K562 (cell line): Measurements from ENCODE around the gene PRRC2B. TPM values are rescaled to one million over a fixed set of nuclear protein-coding genes. Genes with fewer than 3 reads are reported as not detected.

ENCODE experiments used
- ATAC-seq: fragments of 200-7000 bp; cut with Tn5 transposase; 3 replicates; pipeline ENCODE4 v1.9.1; 2020; ENCODE audit warnings: moderate library complexity
- BruUV-seq: library from RNA; stranded (reverse); fragments of 400-500 nt; replicated peaks from 2 replicates; lab custom pipeline; 2021; lab: Mats Ljungman, UMichigan
- CTCF ChIA-PET: fragments of 300-600 bp; formaldehyde crosslinking; extraction: SDS; loops from one replicate; lab custom pipeline; 2021; ENCODE audit warnings: low intra/inter-chr PET ratio; lab: Yijun Ruan, JAX
- POLR2A ChIA-PET: fragments of 300-600, 350-650 bp; sonication (Branson Sonifier 250); formaldehyde crosslinking; extraction: SDS; loops from one replicate; lab custom pipeline; 2021; ENCODE audit warnings: antibody characterized with exemption, inconsistent platforms; lab: Yijun Ruan, JAX
- DNase-seq, 4 experiments: peaks; one replicate each; pipeline versions ENCODE4 v3.0.0 to v3.0.0-alpha.2; 2011 to 2018; ENCODE audit warnings: low spot score in 3 of 4, mixed read lengths in 3 of 4; ENCODE audit errors: extremely low read depth in 1 of 4
- FAIRE-seq: peaks from 2 replicates; lab custom pipeline; 2011; peaks lifted over from hg19 to GRCh38; lab: Jason Lieb, UNC
- H2AFZ ChIP-seq: 2 replicates; pipeline ENCODE4 v1.6.0; 2011; ENCODE audit warnings: low read depth, low read length, control low read depth, inconsistent platforms
- H3K27ac ChIP-seq: fragments of 200-600 bp; 3 replicates; pipeline ENCODE4 v1.8.0; 2011; ENCODE audit warnings: low read depth, mild to moderate bottlenecking, control low read depth, inconsistent platforms, low read length, moderate library complexity, mixed read lengths; ENCODE audit errors: extremely low read depth
- H3K27me3 ChIP-seq, 2 experiments: fragments of 300-600 bp in 1 of 2; 2 replicates in 1 of 2; 3 replicates in 1 of 2; pipeline versions ENCODE4 v1.6.0 to v1.8.0; 2011; ENCODE audit warnings: inconsistent platforms in 2 of 2, low read length in 2 of 2, mild to moderate bottlenecking in 1 of 2, mixed read lengths in 1 of 2, moderate library complexity in 1 of 2; ENCODE audit not compliant: control insufficient read depth in 2 of 2, insufficient read depth in 2 of 2
- H3K36me3 ChIP-seq: fragments of 300-600 bp; 3 replicates; pipeline ENCODE4 v1.8.0; 2011; ENCODE audit warnings: mild to moderate bottlenecking, low read length, inconsistent platforms; ENCODE audit not compliant: control insufficient read depth, insufficient read depth
- H3K4me1 ChIP-seq, 2 experiments: fragments of 200-600 bp in 1 of 2; replicated peaks in 1 of 2; 2 replicates in 1 of 2; 3 replicates in 1 of 2; pipeline versions ENCODE4 v1.5.1 to v1.8.0; 2011; ENCODE audit warnings: inconsistent platforms in 2 of 2, low read length in 2 of 2, mild to moderate bottlenecking in 1 of 2, mixed read lengths in 1 of 2, moderate library complexity in 1 of 2; ENCODE audit not compliant: control insufficient read depth in 2 of 2, insufficient read depth in 2 of 2
- H3K4me2 ChIP-seq: 2 replicates; pipeline ENCODE4 v1.6.1; 2011; ENCODE audit warnings: low read length, control low read depth, inconsistent platforms, mixed read lengths; ENCODE audit not compliant: insufficient read depth
- H3K4me3 ChIP-seq: fragments of 200-600 bp; sonication (generic), shearing (Covaris generic); 2 replicates; pipeline ENCODE4 v1.5.1; 2016; ENCODE audit warnings: control low read depth, inconsistent platforms
- H3K79me2 ChIP-seq: fragments of 200-600 bp; 3 replicates; pipeline ENCODE4 v1.8.0; 2011; ENCODE audit warnings: low read length, inconsistent platforms; ENCODE audit not compliant: control insufficient read depth, insufficient read depth
- H3K9ac ChIP-seq, 2 experiments: 2 replicates each; pipeline versions ENCODE4 v1.6.0 to v1.6.1; 2011; ENCODE audit warnings: low read depth in 2 of 2, low read length in 2 of 2, control low read depth in 1 of 2, inconsistent platforms in 1 of 2, mild to moderate bottlenecking in 1 of 2, mixed read lengths in 1 of 2; ENCODE audit not compliant: insufficient read depth in 1 of 2
- H3K9me1 ChIP-seq: one replicate; pipeline ENCODE4 v1.6.0; 2011; ENCODE audit warnings: inconsistent platforms, mild to moderate bottlenecking, low read length, moderate library complexity; ENCODE audit not compliant: control insufficient read depth, insufficient read depth
- H3K9me3 ChIP-seq: replicated peaks from 2 replicates; pipeline ENCODE4 v1.5.1; 2011; ENCODE audit warnings: low read depth, low read length, inconsistent platforms; ENCODE audit not compliant: control insufficient read depth, insufficient read depth
- H4K20me1 ChIP-seq: replicated peaks from 2 replicates; pipeline ENCODE4 v1.6.1; 2011; ENCODE audit warnings: low read length, inconsistent platforms, mixed read lengths; ENCODE audit not compliant: control insufficient read depth, insufficient read depth
- AFF4 ChIP-seq: sonication (generic); formaldehyde crosslinking; IDR thresholded peaks from 2 replicates; pipeline ENCODE4 v1.8.0; 2023; ENCODE audit warnings: mild to moderate bottlenecking, missing genetic modification reagents
- ILF3 ChIP-seq: fragments of 450-650 bp; IDR thresholded peaks from 2 replicates; pipeline ENCODE4 v1.6.1; 2018; ENCODE audit warnings: antibody characterized with exemption, mild to moderate bottlenecking, moderate library complexity, borderline replicate concordance
- POLR2G ChIP-seq: fragments of 200-400 bp; formaldehyde crosslinking; IDR thresholded peaks from 2 replicates; pipeline ENCODE4 v1.6.1; 2017; ENCODE audit warnings: low read depth, mild to moderate bottlenecking, antibody characterized with exemption, low read length, moderate library complexity
- PRDM10 ChIP-seq: fragments of 450-650 bp; IDR thresholded peaks from 2 replicates; pipeline ENCODE4 v1.6.1; 2018; ENCODE audit not compliant: partially characterized antibody
- TBP ChIP-seq: optimal IDR thresholded peaks from 2 replicates; pipeline ENCODE3; 2011; ENCODE audit warnings: low read depth, low read length, improper control_type of control experiment
- ZNF830 ChIP-seq: fragments of 250-450 bp; sonication (Bioruptor Pico); IDR thresholded peaks from 2 replicates; pipeline ENCODE4 v1.5.0; 2021; ENCODE audit warnings: mild to moderate bottlenecking
- WGBS: fragments of 100-300 bp; shearing (Covaris generic); methylation state at CpG from one replicate; pipeline ENCODE4 v1.1.6; 2016; ENCODE audit warnings: low coverage, mixed read lengths; ENCODE audit not compliant: insufficient coverage; ENCODE audit errors: missing lambda C conversion rate; 5-methylcytosine and 5-hydroxymethylcytosine counted together
- in situ Hi-C: fragments of 300-500 bp; cut with MboI; formaldehyde crosslinking; loops from 4 replicates; pipeline ENCODE4 v1.15.0; 2018; ENCODE audit warnings: inconsistent platforms, mixed read lengths
- intact Hi-C: fragments of 100-400 bp; cut with micrococcal nuclease; formaldehyde crosslinking; loops from 2 replicates; pipeline ENCODE4 v1.14.2; 2022
- polyA plus RNA-seq, 8 experiments: library from polyadenylated mRNA; depleted of rRNA in 4 of 8; stranded (reverse) in 5 of 8; unstranded in 3 of 8; fragments of >200 nt; fragmentation: Nextera tagmentation in 2 of 8; fragmentation: Illumina TruSeq in 1 of 8; extraction: Ambion mirVana in 2 of 8; extraction: Trizol in 1 of 8; gene quantifications; 2 replicates each; pipeline versions ENCODE4 v1.2.1 to v1.2.3, GENCODE V29; 2011 to 2014; ENCODE audit warnings: inconsistent platforms in 1 of 8, missing spikeins in 1 of 8
- total RNA-seq, 7 experiments: library from RNA; depleted of rRNA in 6 of 7; stranded (reverse); fragments of >200 nt in 6 of 7; fragmentation: Illumina TruSeq in 2 of 7; extraction: Trizol in 2 of 7; gene quantifications; 2 replicates each; pipeline versions ENCODE4 v1.2.1 to v1.2.3, GENCODE V29; 2011 to 2021; ENCODE audit warnings: low replicate concordance in 1 of 7

The PRRC2B gene
- total and polyA plus RNA-seq, 9 of the 15 experiments (the other 6 are each of a cell fraction or from before 2014, with no cell fraction given) = 0.34 to 125 (median 30.9) TPM

GRCh38 chr9:131399972-131400371, 6.1 kb downstream of the PRRC2B start (continued):
- TF ChIP-seq TBP (no peak), AFF4 (CRISPR knock-in tag) (no peak)

GRCh38 chr9:131400627-131401026, 6.7 kb downstream of the PRRC2B start:
- H3K4me1 ChIP-seq = peaks cover 34 to 46% of the 10 kb centered on the region in 2 experiments
- no peak overlapping the region for H3K4me3 ChIP-seq
- H2AFZ ChIP-seq = no peak overlapping the region
- H4K20me1 ChIP-seq = peaks cover 69% of the 10 kb centered on the region
- 94% methylated on average over 3 of the region's 6 CpGs for WGBS
- H3K9me3 ChIP-seq = no peaks in the 10 kb centered on the region
- 0 out of 2 replicates have a peak, but pooled peaks have one; percentile 16 for TF ChIP-seq POLR2G
- TF ChIP-seq PRDM10 = peak; percentile 51
- no peak for TF ChIP-seq ILF3
- no peak for TF ChIP-seq ZNF830 (CRISPR knock-in tag)
- peaks cover 98% of the 10 kb centered on the region for H3K79me2 ChIP-seq
- intact Hi-C loops (no loop called here), in situ Hi-C loops (no loop called here)
- FAIRE-seq (no peak), DNase-seq (peak in 3 of 4 experiments; percentile 2 to 4 (median 4)), ATAC-seq (no peak)
- ChIA-PET POLR2A (interaction anchor here (1.0 kb wide), 1 partner anchor 27 kb away, joined by 4 read pairs; no protein-coding TSS in a partner anchor), CTCF (no interaction called here)
- H3K27me3 ChIP-seq = no peaks in the 10 kb centered on the region
- 0 out of 4 replicates have a peak overlapping the region, but pooled peaks of 1 of the 2 experiments have one; percentile 7 for H3K9ac ChIP-seq
- peaks cover 45% of the 10 kb centered on the region for H3K36me3 ChIP-seq
- no TSS peak for BruUV-seq
- H3K4me2 ChIP-seq = no peak overlapping the region
- no peak overlapping the region for H3K27ac ChIP-seq
- H3K9me1 ChIP-seq = peaks cover 11% of the 10 kb centered on the region
